H1 (cell line): Measurements from ENCODE around the gene CHD2. TPM values are rescaled to one million over a fixed set of nuclear protein-coding genes. Genes with fewer than 3 reads are reported as not detected.

Experiments
- CTCF ChIA-PET: fragments of 300-600 bp; sonication (Branson Sonifier 250); formaldehyde crosslinking; loops from one replicate; lab custom pipeline; 2021; ENCODE audit not compliant: partially characterized antibody; lab: Charles Lee
- POLR2A ChIA-PET: fragments of 300-600 bp; sonication (Branson Sonifier 250); formaldehyde crosslinking; loops from one replicate; lab custom pipeline; 2021; ENCODE audit warnings: inconsistent platforms; ENCODE audit not compliant: partially characterized antibody; lab: Charles Lee
- DNase-seq, 2 experiments: peaks; one replicate each; pipeline versions ENCODE4 v3.0.0 to v3.0.0-alpha.2; 2010 to 2022; ENCODE audit warnings: low spot score in 2 of 2, low read depth in 1 of 2, mixed read lengths in 1 of 2
- FAIRE-seq: peaks from 2 replicates; lab custom pipeline; 2011; peaks lifted over from hg19 to GRCh38; lab: Jason Lieb, UNC
- H2AFZ ChIP-seq: 2 replicates; pipeline ENCODE4 v1.8.1; 2012; ENCODE audit warnings: low read length, inconsistent platforms
- H2AK5ac ChIP-seq: 2 replicates; pipeline ENCODE4 v1.6.1; 2013; ENCODE audit warnings: low read depth, low read length
- H2BK120ac ChIP-seq: replicated peaks from 2 replicates; pipeline ENCODE3; 2013; ENCODE audit warnings: low read depth, low read length, inconsistent platforms
- H2BK12ac ChIP-seq: 2 replicates; pipeline ENCODE4 v1.6.1; 2013; ENCODE audit warnings: low read depth, low read length
- H2BK15ac ChIP-seq: 2 replicates; pipeline ENCODE4 v1.6.1; 2013; ENCODE audit warnings: low read length
- H2BK20ac ChIP-seq: 2 replicates; pipeline ENCODE4 v1.6.1; 2013; ENCODE audit warnings: low read length
- H2BK5ac ChIP-seq: 2 replicates; pipeline ENCODE4 v1.6.1; 2013; ENCODE audit warnings: low read depth, low read length
- H3K14ac ChIP-seq: 2 replicates; pipeline ENCODE4 v1.6.1; 2013; ENCODE audit warnings: inconsistent platforms; ENCODE audit not compliant: insufficient read length
- H3K18ac ChIP-seq: 2 replicates; pipeline ENCODE4 v1.6.1; 2013; ENCODE audit warnings: low read length; ENCODE audit errors: extremely low read depth
- H3K23ac ChIP-seq: 2 replicates; pipeline ENCODE4 v1.6.1; 2013; ENCODE audit warnings: inconsistent platforms; ENCODE audit not compliant: insufficient read length
- H3K23me2 ChIP-seq: 2 replicates; pipeline ENCODE4 v1.6.1; 2013; ENCODE audit warnings: low read depth, low read length
- H3K27ac ChIP-seq: 2 replicates; pipeline ENCODE4 v1.6.1; 2011; ENCODE audit warnings: low read depth, low read length, inconsistent platforms
- H3K27me3 ChIP-seq, 4 experiments: replicated peaks in 1 of 4; 1 replicate in 1 of 4; 2 replicates in 3 of 4; pipeline versions ENCODE4 v1.6.1 to v1.8.1; 2011 to 2013; ENCODE audit warnings: low read length in 3 of 4, mild to moderate bottlenecking in 3 of 4, inconsistent platforms in 2 of 4, mixed read lengths in 2 of 4, moderate library complexity in 1 of 4; ENCODE audit not compliant: control insufficient read depth in 3 of 4, insufficient read depth in 3 of 4; ENCODE audit errors: extremely low read depth in 1 of 4
- H3K36me3 ChIP-seq, 4 experiments: 2 replicates each; pipeline versions ENCODE4 v1.6.1 to v1.8.1; 2011 to 2013; ENCODE audit warnings: mild to moderate bottlenecking in 4 of 4, low read length in 3 of 4, moderate library complexity in 2 of 4, control low read depth in 1 of 4, inconsistent platforms in 1 of 4; ENCODE audit not compliant: insufficient read depth in 4 of 4, control insufficient read depth in 2 of 4
- H3K4ac ChIP-seq: replicated peaks from 2 replicates; pipeline ENCODE3; 2013; ENCODE audit warnings: low read length, low read depth, mixed read lengths, inconsistent platforms; ENCODE audit not compliant: insufficient read length
- H3K4me1 ChIP-seq, 4 experiments: replicated peaks in 1 of 4; 1 replicate in 1 of 4; 2 replicates in 3 of 4; pipeline versions ENCODE4 v1.6.1 to v1.8.1; 2011 to 2013; ENCODE audit warnings: low read length in 3 of 4, inconsistent platforms in 2 of 4, mixed read lengths in 1 of 4; ENCODE audit not compliant: insufficient read depth in 4 of 4, control insufficient read depth in 3 of 4
- H3K4me2 ChIP-seq, 2 experiments: 2 replicates each; pipeline versions ENCODE4 v1.6.1 to v1.8.1; 2011 to 2013; ENCODE audit warnings: low read depth in 2 of 2, low read length in 2 of 2, control low read depth in 1 of 2, inconsistent platforms in 1 of 2, mild to moderate bottlenecking in 1 of 2; ENCODE audit not compliant: insufficient read depth in 1 of 2
- H3K4me3 ChIP-seq, 4 experiments: fragments of 200-600, 300-600 bp in 1 of 4; sonication (generic), shearing (Covaris generic), sonication (Bioruptor Twin) in 1 of 4; 2 replicates each; pipeline versions ENCODE4 v1.5.1 to v1.8.1; 2011 to 2016; ENCODE audit warnings: low read length in 4 of 4, low read depth in 3 of 4, control low read depth in 2 of 4, inconsistent platforms in 2 of 4, mild to moderate bottlenecking in 2 of 4, mixed read lengths in 1 of 4, moderate library complexity in 1 of 4; ENCODE audit not compliant: insufficient read depth in 2 of 4; ENCODE audit errors: extremely low read depth in 1 of 4
- H3K56ac ChIP-seq: replicated peaks from 2 replicates; pipeline ENCODE3; 2013; ENCODE audit warnings: low read depth, mild to moderate bottlenecking, mixed read lengths, low read length, inconsistent platforms; ENCODE audit not compliant: insufficient read length
- H3K79me1 ChIP-seq: 2 replicates; pipeline ENCODE4 v1.6.1; 2013; ENCODE audit warnings: low read depth, low read length, control low read depth
- H3K79me2 ChIP-seq, 2 experiments: 2 replicates each; pipeline versions ENCODE4 v1.6.1 to v1.8.1; 2012 to 2013; ENCODE audit warnings: low read length in 2 of 2, mild to moderate bottlenecking in 2 of 2, inconsistent platforms in 1 of 2; ENCODE audit not compliant: insufficient read depth in 2 of 2, control insufficient read depth in 1 of 2
- H3K9ac ChIP-seq, 4 experiments: replicated peaks in 1 of 4; 1 replicate in 1 of 4; 2 replicates in 3 of 4; pipeline versions ENCODE4 v1.6.1 to v1.8.1; 2011 to 2013; ENCODE audit warnings: low read depth in 3 of 4, low read length in 3 of 4, control low read depth in 2 of 4, mild to moderate bottlenecking in 2 of 4, moderate library complexity in 2 of 4, inconsistent platforms in 1 of 4; ENCODE audit errors: extremely low read depth in 1 of 4
- H3K9me3 ChIP-seq, 2 experiments: 2 replicates each; pipeline versions ENCODE4 v1.6.1 to v1.8.1; 2012 to 2013; ENCODE audit warnings: mild to moderate bottlenecking in 2 of 2, moderate library complexity in 2 of 2, control low read depth in 1 of 2, inconsistent platforms in 1 of 2, low read depth in 1 of 2, low read length in 1 of 2, mixed read lengths in 1 of 2; ENCODE audit not compliant: insufficient read depth in 2 of 2
- H4K20me1 ChIP-seq, 2 experiments: replicated peaks in 1 of 2; 2 replicates each; pipeline versions ENCODE3 to v1.8.1; 2011 to 2013; ENCODE audit warnings: inconsistent platforms in 2 of 2, low read length in 2 of 2, mild to moderate bottlenecking in 1 of 2; ENCODE audit not compliant: insufficient read depth in 2 of 2, control insufficient read depth in 1 of 2
- H4K5ac ChIP-seq: 2 replicates; pipeline ENCODE4 v1.6.1; 2013; ENCODE audit warnings: low read length, low read depth, mixed read lengths, inconsistent platforms; ENCODE audit not compliant: insufficient read length
- H4K8ac ChIP-seq: 2 replicates; pipeline ENCODE4 v1.8.0; 2013; ENCODE audit warnings: mild to moderate bottlenecking, moderate library complexity, low read length, inconsistent platforms; ENCODE audit not compliant: insufficient read depth; ENCODE audit errors: extremely low read depth
- H4K91ac ChIP-seq: replicated peaks from 2 replicates; pipeline ENCODE3; 2013; ENCODE audit warnings: low read length, mixed read lengths, inconsistent platforms; ENCODE audit not compliant: insufficient read length
- EZH2 ChIP-seq: fragments of 200-600 bp; sonication (generic); IDR thresholded peaks from 2 replicates; pipeline ENCODE4 v1.7.1; 2012; ENCODE audit warnings: low read depth, mild to moderate bottlenecking, moderate library complexity, low read length, inconsistent platforms; ENCODE audit not compliant: severe bottlenecking
- JUND ChIP-seq: IDR thresholded peaks from 2 replicates; pipeline ENCODE4 v1.6.1; 2011; ENCODE audit warnings: mild to moderate bottlenecking, improper control_type of control experiment, low read length
- whole genome bisulfite sequencing, 2 experiments: shearing (Covaris generic) in 1 of 2; methylation state at CpG; one replicate each; pipeline versions ENCODE4 v1.1.6 to v1.1.7; 2013 to 2015; ENCODE audit warnings: low lambda C conversion rate in 2 of 2, mixed read lengths in 2 of 2, inconsistent platforms in 1 of 2, low coverage in 1 of 2, missing lambda C conversion rate in 1 of 2; ENCODE audit not compliant: insufficient replicate concordance in 2 of 2, insufficient coverage in 1 of 2, insufficient read length in 1 of 2; ENCODE audit errors: extremely low coverage in 1 of 2, missing lambda C conversion rate in 1 of 2; 5-methylcytosine and 5-hydroxymethylcytosine counted together
- polyA plus RNA-seq, 7 experiments: library from polyadenylated mRNA; depleted of rRNA in 3 of 7; stranded (reverse) in 5 of 7; unstranded in 2 of 7; fragments of >200 nt in 5 of 7; fragments of 200-250 nt in 2 of 7; gene quantifications; 1 replicate in 5 of 7; 2 replicates in 1 of 7; 4 replicates in 1 of 7; pipeline versions ENCODE4 v1.2.1 to v1.2.3, GENCODE V29; 2011 to 2013; ENCODE audit warnings: missing spikeins in 2 of 7, mixed read lengths in 2 of 7
- total RNA-seq: library from RNA; stranded (reverse); fragmentation: NEBNext Ultra II Directional; extraction: Animal tissue kit (Norgen Biotek cat#: 25700); gene quantifications from 2 replicates; pipeline ENCODE4 v1.2.1, GENCODE V29; 2021

Gene CHD2
- total and polyA plus RNA-seq, 2 of the 8 experiments (the other 6 are each of a cell fraction or from before 2014, with no cell fraction given) = 28.8 to 70.0 TPM

DNA sequence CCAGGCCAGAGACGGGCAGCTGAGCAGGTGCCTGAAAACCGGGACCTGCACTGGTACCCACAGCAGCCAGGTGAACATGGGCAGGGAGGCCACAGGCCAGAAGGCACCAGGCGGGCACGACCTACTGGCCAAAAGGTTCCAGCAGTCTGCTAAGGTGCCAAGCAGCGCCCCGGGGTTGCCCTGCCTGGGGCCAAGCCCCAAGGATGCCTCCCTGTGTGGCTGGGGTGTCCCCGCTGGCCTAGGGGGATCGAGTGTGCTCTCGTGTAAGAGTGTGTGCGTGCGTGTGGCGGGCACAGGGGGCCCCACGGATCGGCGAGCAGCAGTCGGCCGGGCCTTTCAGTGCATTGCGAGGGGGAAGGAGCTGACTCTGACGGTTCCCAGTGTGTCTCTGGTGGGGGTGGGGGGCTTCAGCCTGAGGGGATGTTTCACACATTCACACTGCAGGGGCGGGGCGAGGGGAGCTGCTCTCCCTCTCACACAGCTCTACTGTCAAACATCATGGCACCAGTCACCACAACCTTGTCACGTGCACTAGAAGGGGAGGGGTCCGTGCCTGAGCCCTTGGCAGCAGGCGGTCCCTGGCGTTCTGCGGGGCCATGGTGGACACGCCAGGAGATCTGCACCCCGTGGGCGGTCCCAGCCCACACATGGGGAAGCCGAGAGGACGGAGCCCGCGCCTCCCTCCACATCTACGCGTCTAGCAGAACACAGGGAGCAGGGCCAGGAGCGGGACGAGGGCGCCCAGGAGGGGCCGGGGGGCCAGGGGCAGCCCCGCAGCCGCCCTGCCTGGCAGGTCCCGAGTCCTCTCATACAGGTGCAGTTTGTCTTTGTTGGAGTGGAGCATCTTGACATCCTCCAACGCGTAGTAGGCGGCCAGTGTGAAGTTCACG, 144.4 kb downstream of the CHD2 start:
- Histone ChIP-seq H2BK5ac (no peak overlapping the region), H3K79me1 (peaks cover 8% of the 10 kb centered on the region), H3K27ac (no peak overlapping the region), H4K8ac (no peak overlapping the region), H3K36me3 (peaks cover 21 to 62% (median 52%) of the 10 kb centered on the region in 4 experiments; a peak in 7 of 8 replicates), H4K5ac (no peak overlapping the region), H3K27me3 (no peaks in the 10 kb centered on the region), H2BK20ac (no peak overlapping the region), H2AFZ (no peak overlapping the region), H4K20me1 (peaks cover 6 to 24% of the 10 kb centered on the region in 2 experiments), H3K4ac (no peak overlapping the region), H2BK15ac (no peak overlapping the region), H3K23ac (no peak overlapping the region), H3K14ac (no peak overlapping the region), H3K4me2 (no peak overlapping the region), H3K4me1 (no peaks in the 10 kb centered on the region), H3K79me2 (peaks cover 0 to 7% of the 10 kb centered on the region in 2 experiments; a peak in 1 of 4 replicates), H3K9me3 (peaks cover 5 to 7% of the 10 kb centered on the region in 2 experiments; a peak in 2 of 4 replicates), H3K9ac (no peak overlapping the region), H2AK5ac (no peak overlapping the region), H2BK120ac (no peak overlapping the region), H3K23me2 (no peaks in the 10 kb centered on the region), H3K4me3 (no peak overlapping the region), H3K56ac (no peak overlapping the region), H4K91ac (no peak overlapping the region), H2BK12ac (no peak overlapping the region), H3K18ac (no peak overlapping the region)
- DNase-seq = no peak
- ChIA-PET POLR2A (interaction anchor here (0.6 to 1.6 kb wide), 4 partner anchors 8 to 38 kb away, joined by 3 to 5 read pairs (median 4); no protein-coding TSS in a partner anchor), CTCF (interaction anchor here (0.9 to 6.6 kb wide), 6 partner anchors 8 to 32 kb away, joined by 3 to 63 read pairs (median 5); no protein-coding TSS in a partner anchor)
- 89% methylated on average over 22 of the region's 46 CpGs; no CpG with 5 or more reads in 1 of the 2 experiments for WGBS, 2 experiments
- FAIRE-seq = no peak
- TF ChIP-seq JUND (no peak), EZH2 (no peak)
